ENCODE results near the gene LSAMP.
"Not testable (repeated sequence)": the region's sequence is repeated elsewhere in the genome, so short reads cannot be mapped to it uniquely, and the experiment has no call there.

The LSAMP gene

DNA sequence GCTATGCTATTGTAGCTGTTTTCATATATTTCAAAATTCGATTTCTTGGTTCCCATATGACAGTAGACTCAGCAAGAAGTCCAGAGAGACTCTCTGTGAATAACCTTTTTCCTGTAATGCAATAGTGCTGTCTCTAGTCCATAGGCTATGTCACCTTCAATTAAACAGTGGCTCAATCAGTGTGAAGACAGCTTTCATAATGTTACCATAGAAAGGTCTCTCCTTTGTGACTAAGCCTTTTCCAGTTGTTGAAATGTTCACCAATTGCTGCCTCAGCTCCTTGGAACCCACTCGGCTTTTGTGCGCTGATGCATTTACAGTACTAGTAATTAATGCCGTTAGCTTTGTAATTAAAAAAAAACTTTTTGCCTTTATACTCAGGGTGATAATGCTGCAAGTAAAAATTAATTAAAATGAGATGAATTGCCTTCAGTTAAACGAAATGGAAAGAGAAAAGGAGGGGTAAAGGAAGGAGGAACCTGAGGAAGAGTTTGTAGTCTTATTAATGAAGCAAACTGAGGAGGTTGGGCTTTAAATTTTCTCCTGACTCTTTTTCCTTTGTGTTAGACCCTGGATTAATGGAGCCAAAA is 214.8 kb downstream of the LSAMP start:
- DNase-seq = no peak

DNA sequence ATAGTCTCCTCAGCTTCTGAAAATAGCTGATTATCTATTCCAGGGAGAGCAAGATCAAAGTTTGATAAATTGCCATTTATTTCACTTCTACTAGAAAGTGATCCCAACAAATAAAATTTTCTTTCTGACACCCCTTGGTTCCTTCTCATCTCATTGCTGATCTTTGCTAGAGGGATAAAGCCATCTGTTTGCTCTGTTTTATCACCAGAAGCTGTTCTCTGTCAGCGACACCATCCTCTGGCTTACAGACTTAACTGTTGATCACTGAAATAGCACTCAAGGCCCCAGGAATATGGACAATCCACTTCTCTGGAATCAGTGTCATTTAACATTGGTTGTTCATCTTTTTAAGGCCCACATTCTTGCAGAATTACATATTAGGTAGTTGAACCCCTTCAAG is 219.0 kb downstream of the LSAMP start:
- DNase-seq = no peak

DNA sequence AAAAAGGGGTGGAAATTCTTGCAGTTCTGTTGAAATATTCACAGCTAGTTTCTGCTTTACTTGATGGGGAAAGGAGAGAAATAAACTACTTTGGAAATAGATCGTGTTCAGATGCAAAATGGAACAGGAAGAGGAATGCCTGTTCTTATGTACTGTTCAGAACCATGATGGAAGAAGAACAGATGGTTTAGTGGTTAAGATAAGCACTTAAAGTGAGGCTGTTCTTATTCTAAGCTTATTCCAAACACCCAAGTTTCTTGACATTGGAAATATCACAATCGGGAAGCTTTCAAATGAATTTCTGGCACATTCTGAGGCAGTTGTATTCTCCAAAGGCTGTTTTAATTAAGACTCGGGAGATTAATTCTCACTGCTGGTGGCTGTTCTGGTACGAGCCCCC is 228.5 kb downstream of the LSAMP start:
- no peak for DNase-seq

DNA sequence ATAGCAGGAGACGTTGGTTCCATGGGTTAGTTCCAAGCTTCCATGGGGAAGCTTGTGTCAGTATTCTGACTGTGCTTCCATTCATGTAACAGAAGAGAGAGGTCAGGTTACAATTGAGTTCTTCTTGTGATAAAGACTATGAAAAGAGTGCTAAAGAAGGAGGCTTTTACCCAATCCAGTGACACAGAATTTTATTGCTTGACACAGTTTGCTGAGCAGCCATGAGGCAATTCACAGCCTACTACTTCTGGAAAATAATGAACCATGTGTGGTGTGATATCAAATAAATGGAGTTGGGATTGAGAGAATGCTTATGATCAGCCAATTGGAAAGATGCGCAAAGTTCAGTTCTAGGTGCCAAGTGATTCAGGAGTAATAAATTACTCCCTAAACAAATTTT is 233.4 kb downstream of the LSAMP start:
- DNase-seq = no peak

DNA sequence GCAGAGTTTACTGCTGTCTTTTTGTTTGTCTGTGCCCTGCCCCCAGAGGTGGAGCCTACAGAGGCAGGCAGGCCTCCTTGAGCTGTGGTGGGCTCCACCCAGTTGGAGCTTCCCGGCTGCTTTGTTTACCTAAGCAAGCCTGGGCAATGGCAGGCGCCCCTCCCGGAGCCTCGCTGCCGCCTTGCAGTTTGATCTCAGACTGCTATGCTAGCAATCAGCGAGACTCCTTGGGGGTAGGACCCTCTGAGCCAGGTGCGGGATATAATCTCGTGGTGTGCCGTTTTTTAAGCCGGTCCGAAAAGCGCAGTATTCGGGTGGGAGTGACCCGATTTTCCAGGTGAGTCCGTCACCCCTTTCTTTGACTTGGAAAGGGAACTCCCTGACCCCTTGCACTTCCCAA is 236.5 kb downstream of the LSAMP start:
- DNase-seq = not testable (repeated sequence)

DNA sequence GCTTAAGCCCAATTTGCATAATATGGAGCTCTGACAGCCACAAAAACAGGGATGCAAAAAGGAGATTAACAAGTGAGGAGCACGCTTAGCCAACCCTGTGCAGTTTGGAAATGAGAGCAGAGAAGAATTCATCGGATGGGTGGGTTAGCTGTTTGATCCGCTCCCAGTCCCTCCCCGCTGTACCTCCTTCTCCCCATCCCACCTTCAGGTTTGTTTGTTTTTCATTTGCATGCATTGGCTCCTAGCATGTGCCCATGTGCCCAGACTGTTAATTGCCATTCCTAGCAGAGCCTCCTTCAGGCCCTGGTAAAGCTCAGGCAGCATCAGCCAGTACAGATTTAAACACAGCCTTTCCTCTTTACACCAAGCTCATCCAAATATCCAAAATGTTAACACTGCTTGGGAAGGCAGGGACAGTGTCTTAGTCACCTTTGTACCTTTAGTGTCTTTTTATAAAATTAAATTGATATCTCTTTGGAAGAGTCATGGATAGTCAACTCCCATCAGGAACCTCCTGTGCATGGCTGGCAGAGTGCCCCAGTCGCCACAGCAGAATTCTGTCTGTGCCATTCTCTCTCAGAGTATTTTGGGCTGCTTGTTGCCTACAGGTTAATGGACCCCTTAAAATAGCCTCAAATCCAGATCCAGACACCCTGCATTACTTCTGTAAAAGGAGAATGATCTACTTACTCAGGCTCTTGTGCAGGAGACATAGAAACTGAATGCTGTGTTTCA is 244.2 kb downstream of the LSAMP start:
- DNase-seq = no peak

DNA sequence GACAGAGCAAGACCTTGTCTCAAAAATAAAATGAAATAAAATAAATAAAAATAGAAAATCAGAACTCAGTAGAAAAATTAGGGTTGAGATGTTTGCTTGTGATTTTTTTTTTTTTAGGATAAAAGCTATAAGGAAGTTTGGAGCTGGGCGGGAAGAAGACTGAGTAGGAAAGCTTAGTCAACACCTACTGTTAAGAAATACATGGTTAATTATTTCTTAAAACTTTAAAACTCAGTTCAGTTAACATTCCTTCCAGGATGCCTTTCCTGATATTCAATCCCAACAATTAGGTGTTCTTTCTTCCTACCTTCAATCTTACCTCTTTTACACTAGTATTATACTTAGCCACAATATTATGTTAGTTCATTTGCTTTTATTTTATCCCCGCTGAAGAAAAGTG is 246.2 kb downstream of the LSAMP start:
- no peak for DNase-seq

DNA sequence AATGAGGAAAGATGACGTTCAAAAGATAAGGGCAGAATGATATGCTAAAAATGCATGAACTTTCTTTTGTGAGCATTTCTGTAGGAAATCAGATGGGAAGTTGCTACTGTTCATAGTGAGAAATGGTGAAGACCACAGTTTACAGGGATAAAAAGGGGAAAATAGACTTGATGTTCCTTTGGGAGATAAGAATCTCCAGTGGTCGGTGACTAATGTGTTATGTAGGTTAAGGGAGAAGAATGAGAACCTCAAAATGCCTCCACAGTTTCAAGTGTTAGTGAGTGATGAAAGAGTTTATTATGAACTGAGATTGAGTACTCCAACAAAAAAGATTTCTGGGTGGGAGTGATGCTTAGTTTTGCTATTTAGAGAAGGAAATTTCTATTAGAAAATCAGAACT is 247.2 kb downstream of the LSAMP start:
- DNase-seq = no peak

DNA sequence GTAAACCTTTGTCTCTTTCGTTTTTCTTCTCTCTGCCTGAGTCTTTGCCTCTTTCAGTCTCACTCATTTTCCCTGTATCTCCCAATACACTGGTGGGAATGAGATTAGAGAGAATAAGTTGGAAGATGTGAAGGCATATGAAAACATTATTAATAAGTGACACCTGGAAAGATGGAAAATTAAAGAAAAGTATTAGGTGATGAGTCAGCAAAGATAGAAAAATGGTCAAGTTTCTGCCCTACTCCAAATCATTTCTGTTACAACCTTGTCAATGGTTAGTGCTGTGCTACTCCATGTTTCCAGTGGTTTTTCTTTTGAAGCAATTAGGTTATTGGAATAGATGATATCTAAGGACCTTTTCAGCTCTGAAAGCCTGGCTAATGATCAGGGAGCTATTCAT is 252.8 kb downstream of the LSAMP start:
- DNase-seq = no peak

DNA sequence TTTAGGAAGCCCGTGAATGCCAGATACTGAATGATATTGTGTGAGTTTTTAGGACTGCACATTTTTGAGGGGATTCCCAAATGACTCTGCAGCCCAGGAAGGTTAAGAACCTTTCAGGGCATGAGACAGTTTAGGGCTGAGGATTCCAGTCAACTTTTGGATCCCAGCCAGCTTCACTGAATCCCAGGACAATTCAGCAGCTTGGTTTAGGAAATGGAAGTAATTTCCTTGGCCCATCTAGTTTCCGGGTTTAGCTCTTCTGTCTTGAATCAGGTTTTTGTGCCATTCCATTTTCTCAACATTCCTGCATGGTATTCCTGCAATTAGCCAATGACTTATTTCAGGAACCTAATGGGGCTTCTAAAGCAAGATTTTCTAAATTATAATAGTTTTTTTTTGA is 253.9 kb downstream of the LSAMP start:
- no peak for DNase-seq

DNA sequence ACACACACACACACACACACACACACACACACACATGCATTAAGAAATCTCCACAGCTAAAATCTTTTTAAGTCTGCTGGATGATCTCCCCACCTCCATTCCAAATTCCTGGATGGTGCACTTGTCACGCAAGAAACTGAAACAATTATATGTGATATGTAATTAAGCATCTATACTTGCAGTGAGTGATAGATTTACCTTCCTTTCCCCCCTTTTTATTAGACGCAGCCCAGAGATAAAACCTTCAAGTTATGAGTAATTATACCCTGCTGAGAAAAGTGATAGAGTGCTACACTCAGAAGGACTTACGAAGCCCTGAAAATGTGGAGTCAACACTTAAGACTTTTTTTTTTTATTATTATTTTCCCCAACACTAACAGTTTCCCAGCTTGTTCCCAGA is 255.2 kb downstream of the LSAMP start:
- no peak for DNase-seq

DNA sequence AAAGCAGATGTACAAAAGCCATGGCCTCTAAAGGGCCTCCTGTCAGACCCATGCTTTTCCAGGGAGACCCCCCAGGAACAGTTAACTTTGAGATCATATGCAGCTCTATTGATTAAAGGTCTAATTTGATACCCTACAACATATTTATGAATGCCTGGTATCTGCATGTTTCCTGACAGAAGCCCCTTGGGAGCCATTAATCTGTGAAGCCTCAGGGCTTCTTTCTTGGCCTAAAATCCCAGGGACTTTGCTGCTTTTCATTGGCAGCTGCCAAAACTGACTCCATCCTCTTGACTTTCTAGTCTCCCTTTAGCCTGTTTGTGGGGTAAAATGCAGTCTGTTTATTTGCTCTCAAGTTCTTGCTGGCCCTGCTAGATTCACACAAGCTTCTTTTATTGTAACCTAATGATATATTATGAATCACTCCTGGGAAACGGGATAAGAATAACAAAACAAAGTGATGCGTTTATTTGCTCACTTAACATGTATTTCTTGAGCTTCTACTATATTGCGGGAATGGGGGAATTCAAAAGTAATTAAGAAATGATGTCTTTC is 257.0 kb downstream of the LSAMP start:
- DNase-seq = no peak

DNA sequence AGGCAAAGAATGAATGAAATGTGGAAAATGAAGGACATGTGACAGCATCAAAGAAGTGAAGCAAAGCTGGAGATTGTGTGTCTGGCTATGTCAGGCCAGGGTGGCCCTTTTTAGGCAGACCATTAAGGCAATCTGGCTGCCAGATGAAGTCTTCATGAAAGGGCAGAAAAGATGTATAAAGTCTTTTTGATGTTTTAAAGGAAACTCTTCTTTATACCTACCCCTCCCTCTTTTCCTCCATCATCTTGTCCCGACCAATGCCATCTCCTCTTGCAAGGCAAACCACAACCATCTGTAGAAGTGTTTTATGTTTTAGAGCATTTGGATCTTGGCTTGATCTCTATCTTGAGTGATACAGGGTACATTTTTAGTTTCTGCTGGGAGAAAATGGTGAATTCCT is 259.2 kb downstream of the LSAMP start:
- no peak for DNase-seq

DNA sequence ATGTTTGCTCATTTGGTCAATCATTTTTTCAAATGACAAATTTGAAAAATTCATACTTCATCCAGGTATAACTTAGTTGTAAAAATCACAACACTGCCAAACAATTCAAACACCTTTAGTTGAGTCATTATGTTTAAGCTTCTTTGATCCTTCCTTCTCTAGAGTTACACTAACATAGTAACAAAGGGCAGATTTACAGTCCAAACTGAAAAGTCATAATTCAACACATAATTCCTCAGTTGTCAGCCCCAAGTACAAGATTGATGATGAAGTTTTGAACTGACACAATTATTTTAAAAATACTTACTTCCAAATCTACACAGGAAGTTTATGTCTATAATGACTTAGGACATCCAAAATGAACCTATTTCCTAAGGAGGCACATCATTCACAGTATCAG is 264.1 kb downstream of the LSAMP start:
- no peak for DNase-seq

DNA sequence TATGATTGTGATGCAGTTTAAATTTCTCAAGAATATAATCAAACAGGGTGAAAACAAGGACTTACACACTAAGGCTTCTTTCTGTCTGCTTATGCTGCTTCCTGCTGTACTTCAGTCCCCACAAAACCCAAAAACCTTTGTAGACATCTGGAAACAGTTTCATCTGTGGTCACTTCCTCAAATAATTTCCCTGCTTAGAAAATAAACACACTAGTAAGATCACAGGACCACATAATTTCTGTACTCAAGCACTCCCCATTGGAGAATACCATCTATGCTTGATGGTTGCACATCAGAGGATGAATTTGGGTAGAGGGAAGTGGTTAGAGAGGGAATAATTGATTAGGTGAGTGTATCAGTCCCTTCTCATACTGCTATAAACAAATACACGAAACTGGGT is 266.2 kb downstream of the LSAMP start:
- DNase-seq = no peak

DNA sequence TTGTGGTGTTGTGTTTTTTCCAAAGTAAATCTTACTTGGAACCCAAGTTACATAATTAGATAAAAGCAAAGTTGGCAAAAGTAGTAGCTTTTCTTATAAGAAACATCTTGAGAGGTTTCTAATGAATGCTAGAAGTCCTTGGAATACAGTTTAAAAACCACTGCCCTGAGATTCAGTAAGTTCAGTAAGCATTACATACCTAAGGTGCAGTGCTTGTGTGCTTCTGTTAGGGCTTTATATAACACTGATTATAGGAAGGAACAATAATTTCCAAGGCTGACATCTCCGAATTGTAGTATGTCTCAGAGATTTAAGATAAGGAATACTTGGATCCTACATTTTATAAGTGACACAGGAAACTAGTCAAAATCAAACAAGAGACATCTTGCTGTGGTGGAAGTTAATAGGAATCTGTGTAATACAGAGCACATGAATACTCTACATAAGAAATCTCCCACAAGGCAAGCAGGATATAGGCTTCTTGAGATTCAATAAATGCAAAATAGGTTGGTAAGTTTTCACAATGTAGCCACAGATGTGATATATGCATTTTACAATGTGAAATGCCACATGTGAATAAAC is 268.2 kb downstream of the LSAMP start:
- DNase-seq = no peak

DNA sequence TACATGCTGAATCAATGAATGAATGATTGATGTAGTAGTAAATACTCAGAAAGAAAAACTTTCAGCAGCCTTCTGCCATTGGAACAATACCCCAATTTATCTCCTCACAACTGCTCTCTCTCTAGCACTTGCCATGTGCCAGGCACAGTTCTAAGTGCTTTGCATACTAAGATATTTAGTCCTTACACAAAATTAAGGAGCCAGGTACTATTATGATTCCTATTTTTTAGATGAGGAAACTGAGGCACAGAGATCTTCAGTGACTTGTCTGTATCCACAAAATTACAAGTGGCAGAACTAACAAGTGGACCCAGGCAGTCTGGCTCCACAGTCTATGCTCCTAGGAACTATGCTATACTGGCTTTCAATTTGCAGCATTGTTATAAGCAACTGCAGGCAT is 279.2 kb downstream of the LSAMP start:
- DNase-seq = no peak

DNA sequence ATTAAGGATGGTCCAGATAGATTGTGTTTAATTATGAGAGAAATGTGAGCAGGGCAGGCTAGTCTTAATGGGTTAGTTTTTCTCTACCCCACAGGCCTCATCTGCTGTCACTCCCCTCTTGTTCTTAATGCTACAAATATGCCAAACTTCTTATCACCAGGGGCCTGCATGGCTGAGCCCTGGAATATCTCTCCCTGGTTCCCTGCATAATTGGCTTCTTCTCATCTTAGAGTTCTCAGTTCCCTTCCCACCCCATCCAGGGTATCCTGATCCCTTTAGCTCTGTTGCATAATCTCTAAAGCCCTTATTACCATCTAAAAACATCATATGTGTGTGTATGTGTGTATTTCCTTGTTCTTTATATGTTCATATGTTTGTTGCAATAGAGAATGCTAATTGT is 279.6 kb downstream of the LSAMP start:
- no peak for DNase-seq

DNA sequence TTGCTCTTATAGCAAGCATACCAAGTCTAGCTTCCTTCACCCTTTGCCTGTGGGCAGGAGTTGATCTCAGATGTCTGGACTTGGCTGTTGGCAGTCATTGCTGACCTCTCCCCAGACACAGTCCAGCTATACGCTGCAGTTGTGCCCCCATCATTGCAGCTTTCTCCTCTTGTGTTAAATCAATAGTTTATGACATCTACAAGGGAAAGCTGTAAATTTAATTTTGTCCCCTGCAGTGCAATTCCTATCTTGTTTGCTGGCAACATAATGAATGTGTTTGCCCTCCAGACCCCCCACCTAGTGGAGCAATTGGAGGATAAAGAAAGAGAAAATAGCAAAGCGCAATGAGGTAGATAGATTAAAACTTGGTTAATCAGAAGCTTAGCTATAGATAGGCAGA is 280.2 kb downstream of the LSAMP start:
- DNase-seq = no peak

DNA sequence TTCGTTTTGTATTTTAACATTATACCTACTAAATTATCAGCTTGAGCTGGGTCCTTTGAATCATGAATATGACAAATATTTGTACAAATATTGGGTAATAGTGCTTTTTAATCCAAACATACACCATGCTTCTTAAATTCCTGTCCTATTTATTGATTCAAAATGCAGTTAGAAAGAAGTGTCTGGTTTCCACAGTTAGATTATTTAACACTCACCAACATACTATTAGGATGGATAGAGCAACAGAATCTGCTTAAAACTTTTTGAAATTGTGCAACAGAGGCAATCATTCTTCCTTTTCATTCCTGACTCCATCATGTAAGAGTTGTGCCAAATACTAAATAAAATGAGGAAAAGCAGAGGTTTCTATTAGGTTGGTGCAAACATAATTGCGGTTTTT is 281.2 kb downstream of the LSAMP start:
- DNase-seq = no peak

DNA sequence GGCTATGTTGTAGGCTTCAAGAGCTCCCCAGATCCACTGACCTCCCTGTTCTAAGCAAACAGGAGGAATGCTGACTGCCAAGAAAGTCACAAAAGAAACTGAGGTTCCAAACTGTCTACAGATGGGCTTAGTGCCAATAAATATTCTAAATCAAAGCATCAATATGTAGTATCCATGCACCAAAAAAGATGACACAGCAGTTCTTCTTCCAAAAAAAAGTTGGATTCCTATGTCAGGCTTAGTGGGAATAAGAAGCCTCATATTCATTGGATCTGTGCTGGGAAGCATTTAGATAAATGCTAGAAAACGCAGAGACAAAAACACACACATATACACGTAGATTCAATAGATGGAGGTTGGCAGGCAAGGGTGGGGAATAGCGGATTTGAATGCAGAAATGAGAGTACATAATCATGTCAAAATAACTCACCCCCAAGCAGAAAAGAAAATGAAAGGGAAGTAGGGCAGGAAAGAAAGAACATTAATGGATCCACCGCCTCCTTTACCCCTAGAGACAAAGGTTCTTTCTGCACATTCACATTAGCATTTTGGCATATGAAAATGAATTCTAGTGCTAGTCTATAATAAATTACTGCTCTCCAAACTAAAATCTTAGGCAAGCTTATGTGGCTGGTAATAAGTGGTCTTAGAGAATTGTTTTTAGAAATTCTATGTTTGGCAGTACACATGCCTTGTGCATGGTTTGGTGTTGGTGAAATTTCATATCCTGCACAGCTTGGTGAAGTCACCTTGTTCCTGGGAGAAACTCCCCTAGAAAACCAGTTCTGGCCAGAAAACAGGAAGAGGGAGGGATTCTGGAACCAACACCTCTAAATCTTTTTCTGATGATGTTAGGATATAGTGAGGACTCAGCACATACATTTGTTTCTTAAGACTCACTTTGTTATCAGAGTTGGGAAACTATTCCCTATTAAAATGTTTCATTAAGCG is 283.4 kb downstream of the LSAMP start:
- DNase-seq = no peak

DNA sequence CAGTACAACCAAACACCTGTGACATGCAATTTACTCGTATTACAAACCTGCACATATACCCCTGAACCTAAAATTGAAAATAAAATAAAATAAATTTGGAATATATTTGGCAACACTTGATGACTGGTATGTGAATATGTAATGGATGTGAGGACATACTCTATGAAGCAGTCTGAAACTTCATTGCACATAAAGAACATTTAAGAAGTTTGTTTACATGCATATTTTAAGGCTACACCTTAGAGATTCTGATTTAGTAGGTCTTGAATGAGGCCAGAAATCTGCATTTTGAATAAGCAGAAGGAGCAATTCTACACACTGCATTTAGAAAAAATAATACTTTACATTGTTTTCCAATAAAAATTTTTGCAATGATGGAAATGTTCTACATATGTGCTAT is 284.7 kb downstream of the LSAMP start:
- no peak for DNase-seq

DNA sequence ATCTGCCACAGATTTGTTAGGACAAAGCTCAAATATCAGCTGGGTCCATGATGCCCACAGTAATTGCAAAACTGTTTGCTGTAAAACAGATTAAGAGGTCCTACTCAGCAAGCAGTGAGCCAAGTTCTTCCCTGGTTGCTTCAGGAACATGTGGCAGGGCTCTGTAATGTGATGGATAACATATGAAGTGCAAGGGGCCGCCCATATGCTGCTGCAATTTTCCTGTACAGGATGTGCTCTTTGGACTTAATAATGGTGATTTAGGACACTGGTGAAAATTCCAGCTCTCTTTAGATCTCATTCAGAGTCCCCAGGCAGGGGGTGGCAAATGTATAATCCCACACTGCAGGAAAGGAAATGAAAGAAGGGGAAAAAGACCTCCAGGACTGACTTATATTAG is 289.4 kb downstream of the LSAMP start:
- no peak for DNase-seq

All from activated CD4-positive, alpha-beta T cell treated with anti-CD3 and anti-CD28 coated beads, Interleukin-2, Interleukin-6, amounts not matched to agents 100 ng/mL and 50 ng/mL, durations not matched to agents 16 hours and 8 hours (primary cell).